WTC11 (cell line): Measurements from ENCODE around the gene TRPV6. TPM values are rescaled to one million over a fixed set of nuclear protein-coding genes. Genes with fewer than 3 reads are reported as not detected.

Source experiments
- ATAC-seq: fragments of 200-7000 bp; cut with Tn5 transposase; 2 replicates; pipeline ENCODE4 v1.10.0; 2021; ENCODE audit warnings: mild to moderate bottlenecking, moderate library complexity
- CTCF ChIA-PET: fragments of 300-600 bp; sonication (Branson Sonifier 250); formaldehyde crosslinking; loops from one replicate; lab custom pipeline; 2021; ENCODE audit warnings: antibody characterized with exemption; lab: Charles Lee
- POLR2A ChIA-PET: fragments of 350-600 bp; sonication (Branson Sonifier 250); formaldehyde crosslinking; loops from one replicate; lab custom pipeline; 2021; ENCODE audit warnings: antibody characterized with exemption; lab: Charles Lee
- DNase-seq: peaks from one replicate; pipeline ENCODE4 v3.0.0; 2021; ENCODE audit warnings: low spot score
- H3K27ac Mint-ChIP-seq: 2 replicates; pipeline ENCODE4 v1.8.0; 2021; ENCODE audit warnings: mixed read lengths
- H3K27me3 Mint-ChIP-seq: 2 replicates; pipeline ENCODE4 v1.8.0; 2021; ENCODE audit warnings: low read depth, mild to moderate bottlenecking, moderate library complexity, mixed read lengths
- H3K36me3 Mint-ChIP-seq: 2 replicates; pipeline ENCODE4 v1.8.0; 2021; ENCODE audit warnings: mixed read lengths
- H3K4me1 Mint-ChIP-seq: 2 replicates; pipeline ENCODE4 v1.8.0; 2022; ENCODE audit warnings: mixed read lengths
- H3K4me3 Mint-ChIP-seq: 2 replicates; pipeline ENCODE4 v1.8.0; 2021; ENCODE audit warnings: mild to moderate bottlenecking, moderate library complexity, mixed read lengths
- H3K9me3 Mint-ChIP-seq: 2 replicates; pipeline ENCODE4 v1.8.0; 2021; ENCODE audit warnings: mixed read lengths
- ATF1 ChIP-seq: sonication (generic); formaldehyde crosslinking; IDR thresholded peaks from 2 replicates; pipeline ENCODE4 v1.8.1; 2023; ENCODE audit warnings: mild to moderate bottlenecking, moderate library complexity, missing genetic modification reagents
- ATF3 ChIP-seq: sonication (generic); formaldehyde crosslinking; conservative IDR thresholded peaks from 2 replicates; pipeline ENCODE4 v1.8.1; 2022; ENCODE audit warnings: mild to moderate bottlenecking, missing genetic modification reagents
- E2F1 ChIP-seq: sonication (generic); formaldehyde crosslinking; IDR thresholded peaks from 2 replicates; pipeline ENCODE4 v1.8.0; 2022; ENCODE audit warnings: mild to moderate bottlenecking, missing genetic modification reagents
- E2F5 ChIP-seq: sonication (generic); formaldehyde crosslinking; IDR thresholded peaks from 2 replicates; pipeline ENCODE4 v1.8.1; 2022; ENCODE audit warnings: mild to moderate bottlenecking, moderate library complexity, missing genetic modification reagents
- EMX1 ChIP-seq: fragments of 250-450 bp; sonication (Bioruptor Pico); IDR thresholded peaks from 2 replicates; pipeline ENCODE4 v1.8.0; 2021; ENCODE audit warnings: mild to moderate bottlenecking
- GABPB1 ChIP-seq: sonication (generic); formaldehyde crosslinking; IDR thresholded peaks from 2 replicates; pipeline ENCODE4 v1.8.1; 2023; ENCODE audit warnings: mild to moderate bottlenecking, missing genetic modification reagents
- GRHL2 ChIP-seq: fragments of 250-450 bp; sonication (Bioruptor Pico); IDR thresholded peaks from 2 replicates; pipeline ENCODE4 v1.8.0; 2022; ENCODE audit warnings: mild to moderate bottlenecking, moderate library complexity; ENCODE audit not compliant: insufficient replicate concordance, severe bottlenecking
- GTF2I ChIP-seq: fragments of 250-450 bp; sonication (Bioruptor Pico); conservative IDR thresholded peaks from 2 replicates; pipeline ENCODE4 v1.4.0; 2021; ENCODE audit warnings: mild to moderate bottlenecking
- IRF2 ChIP-seq: sonication (generic); formaldehyde crosslinking; IDR thresholded peaks from 2 replicates; pipeline ENCODE4 v1.8.0; 2022; ENCODE audit warnings: low read depth, missing genetic modification reagents, borderline replicate concordance
- JAZF1 ChIP-seq: fragments of 250-450 bp; sonication (Bioruptor Pico); IDR thresholded peaks from 2 replicates; pipeline ENCODE4 v1.9.0; 2021; ENCODE audit warnings: moderate library complexity, mild to moderate bottlenecking, inconsistent platforms
- KAT7 ChIP-seq: sonication (generic); formaldehyde crosslinking; IDR thresholded peaks from 2 replicates; pipeline ENCODE4 v1.8.1; 2023; ENCODE audit warnings: missing genetic modification reagents, mild to moderate bottlenecking, borderline replicate concordance
- MYBL2 ChIP-seq: sonication (generic); formaldehyde crosslinking; IDR thresholded peaks from 2 replicates; pipeline ENCODE4 v1.8.1; 2023; ENCODE audit warnings: mild to moderate bottlenecking, moderate library complexity, missing genetic modification reagents
- RELA ChIP-seq: sonication (generic); formaldehyde crosslinking; IDR thresholded peaks from 2 replicates; pipeline ENCODE4 v1.8.1; 2022; ENCODE audit warnings: missing genetic modification reagents, mild to moderate bottlenecking, borderline replicate concordance
- SMAD4 ChIP-seq: sonication (generic); formaldehyde crosslinking; IDR thresholded peaks from 2 replicates; pipeline ENCODE4 v1.8.0; 2022; ENCODE audit warnings: mild to moderate bottlenecking, missing genetic modification reagents
- SOX15 ChIP-seq: fragments of 250-450 bp; sonication (Bioruptor Pico); IDR thresholded peaks from 2 replicates; pipeline ENCODE4 v1.9.0; 2021; ENCODE audit warnings: mild to moderate bottlenecking
- STAT6 ChIP-seq: sonication (generic); formaldehyde crosslinking; conservative IDR thresholded peaks from 2 replicates; pipeline ENCODE4 v1.8.1; 2023; ENCODE audit warnings: mild to moderate bottlenecking, low read depth, missing genetic modification reagents, moderate library complexity
- TCF7 ChIP-seq: sonication (generic); formaldehyde crosslinking; IDR thresholded peaks from 2 replicates; pipeline ENCODE4 v1.8.0; 2022; ENCODE audit warnings: mild to moderate bottlenecking, low read depth, missing genetic modification reagents, moderate library complexity
- TEAD4 ChIP-seq: sonication (generic); formaldehyde crosslinking; IDR thresholded peaks from 2 replicates; pipeline ENCODE4 v1.8.0; 2022; ENCODE audit warnings: mild to moderate bottlenecking, missing genetic modification reagents
- ZBTB43 ChIP-seq: sonication (generic); formaldehyde crosslinking; IDR thresholded peaks from 2 replicates; pipeline ENCODE4 v1.8.1; 2023; ENCODE audit warnings: mild to moderate bottlenecking, missing genetic modification reagents
- ZNF121 ChIP-seq: sonication (generic); formaldehyde crosslinking; IDR thresholded peaks from 2 replicates; pipeline ENCODE4 v1.8.0; 2023; ENCODE audit warnings: missing genetic modification reagents
- ZNF263 ChIP-seq: sonication (generic); formaldehyde crosslinking; IDR thresholded peaks from 2 replicates; pipeline ENCODE4 v1.8.1; 2022; ENCODE audit warnings: low read depth, mild to moderate bottlenecking, moderate library complexity, missing genetic modification reagents
- ZNF396 ChIP-seq: fragments of 250-450 bp; sonication (Bioruptor Pico); IDR thresholded peaks from 2 replicates; pipeline ENCODE4 v1.8.0; 2021; ENCODE audit warnings: mild to moderate bottlenecking, moderate library complexity, borderline replicate concordance
- total RNA-seq: library from RNA; stranded (reverse); gene quantifications from 3 replicates; pipeline ENCODE4 v1.2.3, GENCODE V29; 2021
- TF ChIP-seq, protein P1 (sequence below): sonication (generic); formaldehyde crosslinking; IDR thresholded peaks from 2 replicates; pipeline ENCODE4 v1.8.0; 2022; ENCODE audit warnings: mild to moderate bottlenecking, missing genetic modification reagents
- TF ChIP-seq, protein P2 (sequence below): fragments of 250-450 bp; sonication (Bioruptor Pico); IDR thresholded peaks from 2 replicates; pipeline ENCODE4 v1.8.0; 2021; ENCODE audit warnings: mild to moderate bottlenecking
- TF ChIP-seq, protein P3 (sequence below): sonication (generic); formaldehyde crosslinking; IDR thresholded peaks from 2 replicates; pipeline ENCODE4 v1.8.1; 2022; ENCODE audit warnings: mild to moderate bottlenecking, missing genetic modification reagents, moderate library complexity, borderline replicate concordance

The TRPV6 gene
- total RNA-seq, 1 experiment from 2014 or later, result 0.63 TPM

- peaks cover 32% of the 10 kb centered on the region for H3K9me3 Mint-ChIP-seq
- H3K36me3 Mint-ChIP-seq, result peaks cover 30% of the 10 kb centered on the region
- ATAC-seq (no peak), DNase-seq (no peak)
- 0 out of 2 replicates have a peak, but pooled peaks cover 2% of the 10 kb centered on the region for H3K4me1 Mint-ChIP-seq
- ChIA-PET POLR2A (no interaction called here), CTCF (no interaction called here)
- TF ChIP-seq ATF1 (CRISPR knock-in tag), result no peak
- no peak for TF ChIP-seq STAT6 (CRISPR knock-in tag)
- no peak for TF ChIP-seq KAT7 (CRISPR knock-in tag)
- no peak for TF ChIP-seq SMAD4 (CRISPR knock-in tag)
- no peak for TF ChIP-seq TCF7 (CRISPR knock-in tag)
- TF ChIP-seq SOX15 (CRISPR knock-in tag), result no peak
- TF ChIP-seq ATF3 (CRISPR knock-in tag), result no peak
- TF ChIP-seq ZNF396 (CRISPR knock-in tag), result no peak
- no peak for TF ChIP-seq GRHL2 (CRISPR knock-in tag)
- no peak for TF ChIP-seq E2F1
- TF ChIP-seq RELA, result no peak
- no peak for TF ChIP-seq IRF2 (CRISPR knock-in tag)
- H3K27me3 Mint-ChIP-seq, result peaks cover 3% of the 10 kb centered on the region; the same call in 1 of the 2 replicates
- H3K27ac Mint-ChIP-seq, result no peak overlapping the region
- H3K4me3 Mint-ChIP-seq, result no peak overlapping the region
Measured at GRCh38 chr7:142908290-142908689, 22.7 kb upstream of the TRPV6 start.

GRCh38 chr7:142906643-142907042 is 21.1 kb upstream of the TRPV6 start:
- ChIA-PET CTCF (no interaction called here), POLR2A (no interaction called here)
- H3K4me3 Mint-ChIP-seq, result no peak overlapping the region
- H3K36me3 Mint-ChIP-seq, result peaks cover 34% of the 10 kb centered on the region
- DNase-seq, result no peak
- no peak overlapping the region for H3K27ac Mint-ChIP-seq
- peaks cover 46% of the 10 kb centered on the region for H3K9me3 Mint-ChIP-seq
- H3K4me1 Mint-ChIP-seq, result 0 out of 2 replicates have a peak, but pooled peaks cover 4% of the 10 kb centered on the region
- ATAC-seq, result no peak
- TF ChIP-seq, protein P1, sequence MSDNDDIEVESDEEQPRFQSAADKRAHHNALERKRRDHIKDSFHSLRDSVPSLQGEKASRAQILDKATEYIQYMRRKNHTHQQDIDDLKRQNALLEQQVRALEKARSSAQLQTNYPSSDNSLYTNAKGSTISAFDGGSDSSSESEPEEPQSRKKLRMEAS (CRISPR knock-in tag), result no peak
- TF ChIP-seq JAZF1 (CRISPR knock-in tag), result no peak
- TF ChIP-seq, protein P2, sequence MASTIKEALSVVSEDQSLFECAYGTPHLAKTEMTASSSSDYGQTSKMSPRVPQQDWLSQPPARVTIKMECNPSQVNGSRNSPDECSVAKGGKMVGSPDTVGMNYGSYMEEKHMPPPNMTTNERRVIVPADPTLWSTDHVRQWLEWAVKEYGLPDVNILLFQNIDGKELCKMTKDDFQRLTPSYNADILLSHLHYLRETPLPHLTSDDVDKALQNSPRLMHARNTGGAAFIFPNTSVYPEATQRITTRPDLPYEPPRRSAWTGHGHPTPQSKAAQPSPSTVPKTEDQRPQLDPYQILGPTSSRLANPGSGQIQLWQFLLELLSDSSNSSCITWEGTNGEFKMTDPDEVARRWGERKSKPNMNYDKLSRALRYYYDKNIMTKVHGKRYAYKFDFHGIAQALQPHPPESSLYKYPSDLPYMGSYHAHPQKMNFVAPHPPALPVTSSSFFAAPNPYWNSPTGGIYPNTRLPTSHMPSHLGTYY, result no peak
- TF ChIP-seq ZNF396 (CRISPR knock-in tag), result no peak
- no peak for TF ChIP-seq ZNF121 (CRISPR knock-in tag)
- TF ChIP-seq IRF2 (CRISPR knock-in tag), result no peak
- TF ChIP-seq, protein P3, sequence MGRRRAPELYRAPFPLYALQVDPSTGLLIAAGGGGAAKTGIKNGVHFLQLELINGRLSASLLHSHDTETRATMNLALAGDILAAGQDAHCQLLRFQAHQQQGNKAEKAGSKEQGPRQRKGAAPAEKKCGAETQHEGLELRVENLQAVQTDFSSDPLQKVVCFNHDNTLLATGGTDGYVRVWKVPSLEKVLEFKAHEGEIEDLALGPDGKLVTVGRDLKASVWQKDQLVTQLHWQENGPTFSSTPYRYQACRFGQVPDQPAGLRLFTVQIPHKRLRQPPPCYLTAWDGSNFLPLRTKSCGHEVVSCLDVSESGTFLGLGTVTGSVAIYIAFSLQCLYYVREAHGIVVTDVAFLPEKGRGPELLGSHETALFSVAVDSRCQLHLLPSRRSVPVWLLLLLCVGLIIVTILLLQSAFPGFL (CRISPR knock-in tag), result no peak
- no peak for TF ChIP-seq E2F1
- TF ChIP-seq ZNF263, result no peak
- TF ChIP-seq GTF2I (CRISPR knock-in tag), result no peak
- TF ChIP-seq RELA, result no peak
- TF ChIP-seq TEAD4, result no peak
- TF ChIP-seq E2F5 (CRISPR knock-in tag), result no peak
- TF ChIP-seq SMAD4 (CRISPR knock-in tag), result no peak
- no peak for TF ChIP-seq MYBL2 (CRISPR knock-in tag)
- no peak for TF ChIP-seq GABPB1 (CRISPR knock-in tag)
- TF ChIP-seq EMX1, result no peak
- TF ChIP-seq ZBTB43, result no peak
- TF ChIP-seq, all 79 proteins: peak for 0
- H3K27me3 Mint-ChIP-seq, result peaks cover 5% of the 10 kb centered on the region
